Measurements from ENCODE around the gene UQCC3. TPM values are rescaled to one million over a fixed set of nuclear protein-coding genes. Genes with fewer than 3 reads are reported as not detected.

Gene UQCC3
- total and polyA plus RNA-seq, 10 of the 15 experiments (the other 5 are each of a cell fraction or from before 2014, with no cell fraction given): 1.3 to 20.5 (median 8.2) TPM

- TF ChIP-seq PRDM15 (CRISPR knock-in tag; IDR thresholded peaks at IDR 0.05): no peak
- no peak for TF ChIP-seq E2F4 (IDR thresholded peaks at IDR 0.05; ENCODE audit: low read depth, low read length)
- no peak for TF ChIP-seq YBX1 (IDR thresholded peaks at IDR 0.05)
- TF ChIP-seq EZH2 (IDR thresholded peaks at IDR 0.05; ENCODE audit: borderline replicate concordance, control insufficient read depth, low read depth, low read length): no peak
- TF ChIP-seq CEBPB (IDR thresholded peaks at IDR 0.05; ENCODE audit: borderline replicate concordance in 1 of 2, low read depth in 2 of 2, low read length in 2 of 2): no peak
- no peak for TF ChIP-seq FOXM1 (IDR thresholded peaks at IDR 0.05; ENCODE audit: low read depth, low read length)
- TF ChIP-seq REST (IDR thresholded peaks at IDR 0.05; ENCODE audit: low read depth, low read length): no peak
- TF ChIP-seq ZNF24 (IDR thresholded peaks at IDR 0.05): no peak
These were observed 27.3 kb upstream of the UQCC3 start (continued) for GRCh38 chr11:62644220-62644619.
